HG03354 (cell line): ENCODE results near the gene MYO1D.
"Not testable (repeated sequence)": the region's sequence is repeated elsewhere in the genome, so short reads cannot be mapped to it uniquely, and the experiment has no call there.

Source experiments
- ATAC-seq: cut with Tn5 transposase; IDR thresholded peaks from one replicate; pipeline ENCODE4 v1.9.1; 2021; ENCODE audit warnings: mild to moderate bottlenecking; ENCODE audit not compliant: unreplicated experiment, poor library complexity, severe bottlenecking

The MYO1D gene

GRCh38 chr17:32899236-32900013 is 22.5 kb upstream of the MYO1D start:
- ATAC-seq: no peak

- no peak for ATAC-seq
Observed at GRCh38 chr17:32896647-32897258, 19.8 kb upstream of the MYO1D start.

- no peak for ATAC-seq
Observed at GRCh38 chr17:32894245-32894644, 17.3 kb upstream of the MYO1D start.

GRCh38 chr17:32887410-32887809 is 10.5 kb upstream of the MYO1D start:
- ATAC-seq: not testable (repeated sequence)

GRCh38 chr17:32886951-32887350 is 10.0 kb upstream of the MYO1D start:
- ATAC-seq: not testable (repeated sequence)

- no peak for ATAC-seq
Observed at GRCh38 chr17:32882734-32883133, 5.8 kb upstream of the MYO1D start.

- ATAC-seq: no peak
Observed at GRCh38 chr17:32882029-32882428, 5.1 kb upstream of the MYO1D start.

GRCh38 chr17:32880671-32881453 is 3.9 kb upstream of the MYO1D start:
- no peak for ATAC-seq

GRCh38 chr17:32879134-32879533 is 2.2 kb upstream of the MYO1D start:
- ATAC-seq: no peak

GRCh38 chr17:32878211-32878610 is 1.3 kb upstream of the MYO1D start:
- no peak for ATAC-seq

- ATAC-seq: peak; percentile 84
Observed at GRCh38 chr17:32877164-32877764, 340 bp upstream of the MYO1D start.

GRCh38 chr17:32875923-32876416 is 954 bp downstream of the MYO1D start:
- no peak for ATAC-seq

GRCh38 chr17:32875230-32875917 is 1.6 kb downstream of the MYO1D start:
- ATAC-seq: no peak

GRCh38 chr17:32873114-32873513 is 3.8 kb downstream of the MYO1D start:
- no peak for ATAC-seq

GRCh38 chr17:32871746-32872145 is 5.2 kb downstream of the MYO1D start:
- no peak for ATAC-seq

- no peak for ATAC-seq
Observed at GRCh38 chr17:32870969-32871368, 6.0 kb downstream of the MYO1D start.

GRCh38 chr17:32870027-32870670 is 6.8 kb downstream of the MYO1D start:
- ATAC-seq: no peak

- ATAC-seq: no peak
Observed at GRCh38 chr17:32869345-32870026, 7.4 kb downstream of the MYO1D start.

GRCh38 chr17:32865141-32865540 is 11.8 kb downstream of the MYO1D start:
- ATAC-seq: no peak
